ENCODE measurements around the gene CEP70.

- TF ChIP-seq SPI1 (IDR thresholded peaks at IDR 0.05; ENCODE audit: borderline replicate concordance, low read depth) = no peak
- no peak for TF ChIP-seq CTCF (IDR thresholded peaks at IDR 0.05; ENCODE audit: insufficient read depth, low read length)
- no peak for TF ChIP-seq POLR2AphosphoS5 (IDR thresholded peaks at IDR 0.05; ENCODE audit: low read depth)
- TF ChIP-seq, protein P1, sequence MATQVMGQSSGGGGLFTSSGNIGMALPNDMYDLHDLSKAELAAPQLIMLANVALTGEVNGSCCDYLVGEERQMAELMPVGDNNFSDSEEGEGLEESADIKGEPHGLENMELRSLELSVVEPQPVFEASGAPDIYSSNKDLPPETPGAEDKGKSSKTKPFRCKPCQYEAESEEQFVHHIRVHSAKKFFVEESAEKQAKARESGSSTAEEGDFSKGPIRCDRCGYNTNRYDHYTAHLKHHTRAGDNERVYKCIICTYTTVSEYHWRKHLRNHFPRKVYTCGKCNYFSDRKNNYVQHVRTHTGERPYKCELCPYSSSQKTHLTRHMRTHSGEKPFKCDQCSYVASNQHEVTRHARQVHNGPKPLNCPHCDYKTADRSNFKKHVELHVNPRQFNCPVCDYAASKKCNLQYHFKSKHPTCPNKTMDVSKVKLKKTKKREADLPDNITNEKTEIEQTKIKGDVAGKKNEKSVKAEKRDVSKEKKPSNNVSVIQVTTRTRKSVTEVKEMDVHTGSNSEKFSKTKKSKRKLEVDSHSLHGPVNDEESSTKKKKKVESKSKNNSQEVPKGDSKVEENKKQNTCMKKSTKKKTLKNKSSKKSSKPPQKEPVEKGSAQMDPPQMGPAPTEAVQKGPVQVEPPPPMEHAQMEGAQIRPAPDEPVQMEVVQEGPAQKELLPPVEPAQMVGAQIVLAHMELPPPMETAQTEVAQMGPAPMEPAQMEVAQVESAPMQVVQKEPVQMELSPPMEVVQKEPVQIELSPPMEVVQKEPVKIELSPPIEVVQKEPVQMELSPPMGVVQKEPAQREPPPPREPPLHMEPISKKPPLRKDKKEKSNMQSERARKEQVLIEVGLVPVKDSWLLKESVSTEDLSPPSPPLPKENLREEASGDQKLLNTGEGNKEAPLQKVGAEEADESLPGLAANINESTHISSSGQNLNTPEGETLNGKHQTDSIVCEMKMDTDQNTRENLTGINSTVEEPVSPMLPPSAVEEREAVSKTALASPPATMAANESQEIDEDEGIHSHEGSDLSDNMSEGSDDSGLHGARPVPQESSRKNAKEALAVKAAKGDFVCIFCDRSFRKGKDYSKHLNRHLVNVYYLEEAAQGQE (IDR thresholded peaks at IDR 0.05; ENCODE audit: insufficient replicate concordance, low read depth) = no peak
- no peak for TF ChIP-seq GABPA (IDR thresholded peaks at IDR 0.05; ENCODE audit: low read depth)
Measured at GRCh38 chr3:138460536-138461205, 133.4 kb downstream of the CEP70 start.
